ENCODE data around the gene ARHGEF28. TPM values are rescaled to one million over a fixed set of nuclear protein-coding genes. Genes with fewer than 3 reads are reported as not detected.

The ARHGEF28 gene
- total RNA-seq, 1 donor from 2014 or later, result 8.5 TPM

DNA sequence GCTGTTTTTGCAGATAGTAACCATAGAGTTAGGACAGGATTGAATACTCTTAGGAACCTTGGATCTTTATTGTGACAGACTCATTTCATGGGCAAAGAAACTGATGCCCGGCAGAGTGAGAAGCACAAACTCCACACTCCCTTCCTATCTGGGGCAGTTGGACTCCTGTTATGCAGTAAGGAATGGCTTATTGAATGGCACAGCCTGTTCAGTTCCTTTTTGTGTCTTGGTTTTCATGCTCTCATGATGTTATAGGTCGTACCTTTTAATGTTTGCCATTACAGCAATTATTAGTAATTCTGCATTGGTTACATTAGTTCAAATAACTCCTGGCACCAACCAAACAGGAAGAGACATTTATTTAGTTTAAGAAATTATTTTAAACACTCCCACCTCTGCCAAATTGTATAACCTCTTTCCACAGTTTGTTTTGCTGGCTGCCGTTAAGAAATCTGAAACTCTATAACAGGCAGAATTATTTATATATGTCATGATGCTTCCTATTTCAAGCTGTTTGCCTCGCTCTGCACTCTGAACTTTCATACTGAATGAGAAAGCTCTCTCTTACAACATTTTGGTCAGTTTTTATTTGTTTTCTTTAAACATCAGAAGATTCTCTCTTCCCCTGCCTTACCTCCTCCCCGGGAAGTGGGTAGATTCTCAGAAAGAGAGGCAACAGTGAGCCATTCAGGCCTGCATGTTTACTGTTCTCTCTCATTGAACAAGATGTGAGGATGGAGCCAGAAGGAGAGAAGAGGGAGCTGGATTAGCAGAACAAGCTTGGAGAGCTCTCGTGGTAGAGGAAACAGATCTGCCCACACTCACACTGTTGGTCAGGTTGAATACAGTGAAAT, 144.4 kb downstream of the ARHGEF28 start:
- Histone ChIP-seq H3K27me3 (ENCODE audit: insufficient read depth, low read length) (no peaks in the 10 kb centered on the region), H3K27ac (ENCODE audit: low read depth, low read length) (no peak overlapping the region), H2AFZ (ENCODE audit: low read depth, low read length) (no peak overlapping the region), H3K4me1 (ENCODE audit: insufficient read depth, low read length) (peaks cover 1% of the 10 kb centered on the region), H3K4me3 (ENCODE audit: insufficient read depth, low read depth, low read length) (no peak overlapping the region), H3K9me3 (ENCODE audit: insufficient read depth, low read depth, low read length) (peaks cover 2% of the 10 kb centered on the region), H4K20me1 (ENCODE audit: insufficient read depth, low read length) (no peaks in the 10 kb centered on the region), H3K9ac (ENCODE audit: low read length) (no peak overlapping the region), H3K36me3 (ENCODE audit: insufficient read depth, low read length) (no peaks in the 10 kb centered on the region), H3K79me2 (ENCODE audit: insufficient read depth, low read length) (no peaks in the 10 kb centered on the region), H3K4me2 (ENCODE audit: low read length) (no peak overlapping the region)
- TF ChIP-seq, protein P1, sequence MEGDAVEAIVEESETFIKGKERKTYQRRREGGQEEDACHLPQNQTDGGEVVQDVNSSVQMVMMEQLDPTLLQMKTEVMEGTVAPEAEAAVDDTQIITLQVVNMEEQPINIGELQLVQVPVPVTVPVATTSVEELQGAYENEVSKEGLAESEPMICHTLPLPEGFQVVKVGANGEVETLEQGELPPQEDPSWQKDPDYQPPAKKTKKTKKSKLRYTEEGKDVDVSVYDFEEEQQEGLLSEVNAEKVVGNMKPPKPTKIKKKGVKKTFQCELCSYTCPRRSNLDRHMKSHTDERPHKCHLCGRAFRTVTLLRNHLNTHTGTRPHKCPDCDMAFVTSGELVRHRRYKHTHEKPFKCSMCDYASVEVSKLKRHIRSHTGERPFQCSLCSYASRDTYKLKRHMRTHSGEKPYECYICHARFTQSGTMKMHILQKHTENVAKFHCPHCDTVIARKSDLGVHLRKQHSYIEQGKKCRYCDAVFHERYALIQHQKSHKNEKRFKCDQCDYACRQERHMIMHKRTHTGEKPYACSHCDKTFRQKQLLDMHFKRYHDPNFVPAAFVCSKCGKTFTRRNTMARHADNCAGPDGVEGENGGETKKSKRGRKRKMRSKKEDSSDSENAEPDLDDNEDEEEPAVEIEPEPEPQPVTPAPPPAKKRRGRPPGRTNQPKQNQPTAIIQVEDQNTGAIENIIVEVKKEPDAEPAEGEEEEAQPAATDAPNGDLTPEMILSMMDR (IDR thresholded peaks at IDR 0.05; ENCODE audit: insufficient read depth, low read depth, low read length), result no peak
- no peak for TF ChIP-seq EZH2 (IDR thresholded peaks at IDR 0.05; ENCODE audit: insufficient read depth, low read length)
- Mint-ChIP-seq H3K36me3 (ENCODE audit: low read depth, unreplicated experiment) (peaks cover 3% of the 10 kb centered on the region), H3K27me3 (ENCODE audit: low read depth, unreplicated experiment) (no peaks in the 10 kb centered on the region), H3K9me3 (ENCODE audit: unreplicated experiment) (peaks cover 9% of the 10 kb centered on the region), H3K4me1 (ENCODE audit: low read depth, unreplicated experiment) (no peaks in the 10 kb centered on the region), H3K4me3 (ENCODE audit: unreplicated experiment) (no peak overlapping the region), H3K27ac (ENCODE audit: unreplicated experiment) (no peak overlapping the region)
- FAIRE-seq (no peak), DNase-seq (ENCODE audit: low read depth) (no peak)

GRCh38 chr5:73774924-73775323, 148.9 kb downstream of the ARHGEF28 start:
- FAIRE-seq, result no peak
- TF ChIP-seq EZH2 (IDR thresholded peaks at IDR 0.05; ENCODE audit: insufficient read depth, low read length), result no peak
- TF ChIP-seq, protein P1 (IDR thresholded peaks at IDR 0.05; ENCODE audit: insufficient read depth, low read depth, low read length), result no peak

GRCh38 chr5:73776405-73776804, 150.4 kb downstream of the ARHGEF28 start:
- Histone ChIP-seq H3K36me3 (ENCODE audit: insufficient read depth, low read length) (no peaks in the 10 kb centered on the region), H3K79me2 (ENCODE audit: insufficient read depth, low read length) (no peaks in the 10 kb centered on the region), H4K20me1 (ENCODE audit: insufficient read depth, low read length) (no peaks in the 10 kb centered on the region), H3K4me2 (ENCODE audit: low read length) (no peak overlapping the region), H3K9ac (ENCODE audit: low read length) (no peak overlapping the region), H3K27ac (ENCODE audit: low read depth, low read length) (no peak overlapping the region), H3K27me3 (ENCODE audit: insufficient read depth, low read length) (no peaks in the 10 kb centered on the region), H3K4me1 (ENCODE audit: insufficient read depth, low read length) (no peaks in the 10 kb centered on the region), H3K4me3 (ENCODE audit: insufficient read depth, low read depth, low read length) (no peak overlapping the region), H2AFZ (ENCODE audit: low read depth, low read length) (no peak overlapping the region), H3K9me3 (ENCODE audit: insufficient read depth, low read depth, low read length) (no peaks in the 10 kb centered on the region)
- Mint-ChIP-seq H3K4me1 (ENCODE audit: low read depth, unreplicated experiment) (no peaks in the 10 kb centered on the region), H3K9me3 (ENCODE audit: unreplicated experiment) (no peaks in the 10 kb centered on the region), H3K4me3 (ENCODE audit: unreplicated experiment) (no peak overlapping the region), H3K27me3 (ENCODE audit: low read depth, unreplicated experiment) (no peaks in the 10 kb centered on the region), H3K36me3 (ENCODE audit: low read depth, unreplicated experiment) (no peaks in the 10 kb centered on the region), H3K27ac (ENCODE audit: unreplicated experiment) (no peak overlapping the region)
- no peak for FAIRE-seq
- no peak for TF ChIP-seq EZH2 (IDR thresholded peaks at IDR 0.05; ENCODE audit: insufficient read depth, low read length)
- TF ChIP-seq, protein P1 (IDR thresholded peaks at IDR 0.05; ENCODE audit: insufficient read depth, low read depth, low read length), result no peak
- DNase-seq (ENCODE audit: low read depth), result no peak

More at GRCh38 chr5:73774924-73775323, 148.9 kb downstream of the ARHGEF28 start:
- Mint-ChIP-seq H3K27ac (ENCODE audit: unreplicated experiment) (no peak overlapping the region), H3K9me3 (ENCODE audit: unreplicated experiment) (no peaks in the 10 kb centered on the region), H3K4me3 (ENCODE audit: unreplicated experiment) (no peak overlapping the region), H3K27me3 (ENCODE audit: low read depth, unreplicated experiment) (no peaks in the 10 kb centered on the region), H3K4me1 (ENCODE audit: low read depth, unreplicated experiment) (no peaks in the 10 kb centered on the region), H3K36me3 (ENCODE audit: low read depth, unreplicated experiment) (no peaks in the 10 kb centered on the region)
- H3K79me2 ChIP-seq (ENCODE audit: insufficient read depth, low read length), result no peaks in the 10 kb centered on the region
- H3K27me3 ChIP-seq (ENCODE audit: insufficient read depth, low read length), result no peaks in the 10 kb centered on the region
- no peak overlapping the region for H2AFZ ChIP-seq (ENCODE audit: low read depth, low read length)
- no peak overlapping the region for H3K4me3 ChIP-seq (ENCODE audit: insufficient read depth, low read depth, low read length)
- no peaks in the 10 kb centered on the region for H3K36me3 ChIP-seq (ENCODE audit: insufficient read depth, low read length)
- H4K20me1 ChIP-seq (ENCODE audit: insufficient read depth, low read length), result no peaks in the 10 kb centered on the region
- H3K9me3 ChIP-seq (ENCODE audit: insufficient read depth, low read depth, low read length), result no peaks in the 10 kb centered on the region
- no peak overlapping the region for H3K9ac ChIP-seq (ENCODE audit: low read length)
- no peak overlapping the region for H3K27ac ChIP-seq (ENCODE audit: low read depth, low read length)
- no peak overlapping the region for H3K4me2 ChIP-seq (ENCODE audit: low read length)
- no peaks in the 10 kb centered on the region for H3K4me1 ChIP-seq (ENCODE audit: insufficient read depth, low read length)
- DNase-seq (ENCODE audit: low read depth), result no peak
